ENCODE results near the gene PLAGL2. TPM values are rescaled to one million over a fixed set of nuclear protein-coding genes. Genes with fewer than 3 reads are reported as not detected.

The PLAGL2 gene
- total and polyA plus RNA-seq, 2 donors from 2014 or later: 3.8 to 9.2 TPM

DNA sequence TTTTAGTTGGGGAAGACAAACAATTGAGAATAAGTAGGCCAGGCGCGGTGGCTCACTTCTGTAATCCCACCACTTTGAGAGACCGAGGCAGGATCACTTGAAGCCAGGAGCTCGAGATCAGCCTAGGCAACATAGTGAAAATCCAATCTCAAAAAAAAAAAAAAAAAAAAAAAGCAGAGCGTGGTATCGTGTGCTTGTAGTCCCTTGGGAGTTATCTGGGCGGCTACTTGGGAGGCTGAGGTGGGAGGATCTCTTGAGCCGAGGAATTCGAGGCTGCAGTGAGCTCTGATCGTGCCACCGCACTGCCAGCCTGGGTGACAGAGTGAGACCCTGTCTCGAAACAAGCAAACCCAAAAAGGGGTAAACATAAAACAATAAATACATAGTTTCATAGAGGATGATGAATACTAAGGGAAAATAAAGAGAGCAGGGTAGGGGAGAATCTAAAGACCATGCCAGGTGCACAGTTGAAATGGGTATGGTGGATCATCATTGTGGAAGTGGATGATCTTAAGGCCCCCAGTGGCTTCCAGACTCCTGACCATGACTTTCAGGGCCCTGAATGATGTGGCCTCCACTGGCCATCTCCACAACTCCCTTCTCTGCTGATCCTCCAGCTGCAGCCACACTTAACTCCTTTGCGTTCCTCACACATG, 1.1 kb upstream of the PLAGL2 start:
- peaks cover 0 to 44% (median 38%) of the 10 kb centered on the region in 3 donors for H3K4me1 ChIP-seq (ENCODE audit: control insufficient read depth in 2 of 3, insufficient read depth in 2 of 3, low read depth in 1 of 3, low read length in 3 of 3)

GRCh38 chr20:32206760-32207625, 550 bp downstream of the PLAGL2 start:
- H3K36me3 ChIP-seq (ENCODE audit: control insufficient read depth in 2 of 3, insufficient read depth in 3 of 3, low read length in 3 of 3): peaks cover 0 to 11% (median 0%) of the 10 kb centered on the region in 3 donors
- FAIRE-seq (no peak), DNase-seq (peak in 2 of 5 donors; percentile 65 to 74)
- H3K27me3 ChIP-seq (ENCODE audit: control insufficient read depth, insufficient read depth, low read length): no peaks in the 10 kb centered on the region
- peak overlapping the region; percentile 56 to 96 (median 96) for H3K9ac ChIP-seq (ENCODE audit: low read length in 3 of 3)
- no peaks in the 10 kb centered on the region for H3K9me3 ChIP-seq (ENCODE audit: control insufficient read depth in 2 of 3, insufficient read depth in 1 of 3, low read length in 3 of 3)
- H3K4me3 ChIP-seq (ENCODE audit: low read length in 3 of 3): peak overlapping the region; percentile 75 to 93 (median 76)
- intact Hi-C loops (cut with DNase I): no loop called here
- H3K27ac ChIP-seq (ENCODE audit: low read depth in 2 of 2, low read length in 2 of 2): peak overlapping the region; percentile 78 to 90
- peaks cover 0 to 54% (median 45%) of the 10 kb centered on the region in 3 donors for H3K4me1 ChIP-seq (ENCODE audit: control insufficient read depth in 2 of 3, insufficient read depth in 2 of 3, low read depth in 1 of 3, low read length in 3 of 3)
- TF ChIP-seq, protein P1, sequence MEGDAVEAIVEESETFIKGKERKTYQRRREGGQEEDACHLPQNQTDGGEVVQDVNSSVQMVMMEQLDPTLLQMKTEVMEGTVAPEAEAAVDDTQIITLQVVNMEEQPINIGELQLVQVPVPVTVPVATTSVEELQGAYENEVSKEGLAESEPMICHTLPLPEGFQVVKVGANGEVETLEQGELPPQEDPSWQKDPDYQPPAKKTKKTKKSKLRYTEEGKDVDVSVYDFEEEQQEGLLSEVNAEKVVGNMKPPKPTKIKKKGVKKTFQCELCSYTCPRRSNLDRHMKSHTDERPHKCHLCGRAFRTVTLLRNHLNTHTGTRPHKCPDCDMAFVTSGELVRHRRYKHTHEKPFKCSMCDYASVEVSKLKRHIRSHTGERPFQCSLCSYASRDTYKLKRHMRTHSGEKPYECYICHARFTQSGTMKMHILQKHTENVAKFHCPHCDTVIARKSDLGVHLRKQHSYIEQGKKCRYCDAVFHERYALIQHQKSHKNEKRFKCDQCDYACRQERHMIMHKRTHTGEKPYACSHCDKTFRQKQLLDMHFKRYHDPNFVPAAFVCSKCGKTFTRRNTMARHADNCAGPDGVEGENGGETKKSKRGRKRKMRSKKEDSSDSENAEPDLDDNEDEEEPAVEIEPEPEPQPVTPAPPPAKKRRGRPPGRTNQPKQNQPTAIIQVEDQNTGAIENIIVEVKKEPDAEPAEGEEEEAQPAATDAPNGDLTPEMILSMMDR (IDR thresholded peaks at IDR 0.05; ENCODE audit: borderline replicate concordance, extremely low read depth, insufficient read depth): no peak

More for the DNA sequence above, 1.1 kb upstream of the PLAGL2 start:
- DNase-seq (no peak), FAIRE-seq (no peak)
- Histone ChIP-seq H3K27ac (ENCODE audit: low read depth in 2 of 2, low read length in 2 of 2) (peak overlapping the region; percentile 52 to 77), H3K9ac (ENCODE audit: low read length in 3 of 3) (peak overlapping the region; percentile 89 to 99 (median 95)), H3K27me3 (ENCODE audit: control insufficient read depth, insufficient read depth, low read length) (no peaks in the 10 kb centered on the region), H3K36me3 (ENCODE audit: control insufficient read depth in 2 of 3, insufficient read depth in 3 of 3, low read length in 3 of 3) (peaks cover 0 to 7% (median 0%) of the 10 kb centered on the region in 3 donors), H3K9me3 (ENCODE audit: control insufficient read depth in 2 of 3, insufficient read depth in 1 of 3, low read length in 3 of 3) (no peaks in the 10 kb centered on the region), H3K4me3 (ENCODE audit: low read length in 3 of 3) (peak overlapping the region; percentile 95 to 99 (median 98))
- intact Hi-C loops (cut with DNase I): no loop called here
- TF ChIP-seq, protein P1 (IDR thresholded peaks at IDR 0.05; ENCODE audit: borderline replicate concordance, extremely low read depth, insufficient read depth): no peak

DNA sequence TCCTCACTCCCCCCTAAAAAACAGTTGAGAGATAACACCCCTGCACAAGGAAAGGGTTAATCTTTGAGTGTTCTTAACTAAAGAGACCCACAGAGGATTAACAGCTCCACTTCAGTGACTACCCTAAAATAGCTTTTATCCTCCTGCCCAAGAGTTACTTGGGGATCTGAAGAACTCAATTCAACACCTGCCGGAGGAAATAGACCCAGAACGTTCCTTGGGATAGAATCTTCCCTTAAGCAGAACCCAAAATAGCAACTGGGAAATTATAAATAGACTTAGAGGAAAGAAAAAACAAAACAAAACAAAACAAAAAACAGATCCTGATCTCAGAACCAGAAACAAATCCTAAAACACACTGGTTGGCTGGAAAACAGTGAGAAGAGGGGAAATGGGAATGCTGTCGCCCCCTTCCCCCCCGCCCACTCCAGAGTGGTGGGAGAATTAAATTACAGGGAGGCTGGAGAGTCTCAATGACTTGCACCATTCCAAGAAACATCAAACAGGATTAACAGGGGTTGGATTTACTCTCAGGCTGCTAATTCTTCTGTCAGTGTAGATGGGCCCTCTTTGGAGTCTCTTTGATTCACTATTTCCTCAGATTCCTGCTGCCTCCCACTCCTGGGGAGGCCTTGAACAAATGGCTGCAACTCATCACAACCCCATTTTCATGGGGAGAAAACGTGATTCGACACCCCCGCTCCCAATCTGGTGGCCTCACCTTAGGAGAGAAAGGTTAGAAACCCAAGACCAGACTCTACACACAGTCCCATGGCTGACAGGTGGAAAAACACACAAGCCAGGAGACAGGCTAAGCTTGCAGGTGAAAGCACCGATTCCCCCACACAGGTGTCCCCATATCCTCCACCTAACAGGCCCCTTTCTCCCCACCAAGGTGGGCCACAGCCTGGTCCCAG, 1.4 kb downstream of the PLAGL2 start:
- intact Hi-C loops (cut with DNase I): no loop called here
- FAIRE-seq (no peak), DNase-seq (no peak)
- Histone ChIP-seq H3K9ac (ENCODE audit: low read length in 3 of 3) (peak overlapping the region in 2 of 3 donors; percentile 96), H3K4me3 (ENCODE audit: low read length in 3 of 3) (peak overlapping the region; percentile 75 to 93 (median 76)), H3K36me3 (ENCODE audit: control insufficient read depth in 2 of 3, insufficient read depth in 3 of 3, low read length in 3 of 3) (peaks cover 2 to 16% (median 5%) of the 10 kb centered on the region in 3 donors), H3K27me3 (ENCODE audit: control insufficient read depth, insufficient read depth, low read length) (no peaks in the 10 kb centered on the region), H3K27ac (ENCODE audit: low read depth in 2 of 2, low read length in 2 of 2) (peak overlapping the region; percentile 78 to 90), H3K9me3 (ENCODE audit: control insufficient read depth in 2 of 3, insufficient read depth in 1 of 3, low read length in 3 of 3) (no peaks in the 10 kb centered on the region), H3K4me1 (ENCODE audit: control insufficient read depth in 2 of 3, insufficient read depth in 2 of 3, low read depth in 1 of 3, low read length in 3 of 3) (peaks cover 0 to 54% (median 45%) of the 10 kb centered on the region in 3 donors)
- TF ChIP-seq, protein P1 (IDR thresholded peaks at IDR 0.05; ENCODE audit: borderline replicate concordance, extremely low read depth, insufficient read depth): no peak
